ENCODE data around the gene NPEPL1. TPM values are rescaled to one million over a fixed set of nuclear protein-coding genes. Genes with fewer than 3 reads are reported as not detected.

Gene NPEPL1
- total and polyA plus RNA-seq, 2 donors (not counting 3 experiments of a cell fraction or from before 2014, with no cell fraction given), result 22.5 to 40.8 TPM

GRCh38 chr20:58718121-58718563 lies 25.5 kb downstream of the NPEPL1 start:
- dilution Hi-C loops (cut with MboI; ENCODE audit: extremely low pct_ligation_motif_present, low sequenced_read_pairs) (no loop called here), intact Hi-C loops (cut with micrococcal nuclease) (no loop called here)
- no peak overlapping the region for H3K4me2 ChIP-seq (ENCODE audit: insufficient read depth, low read length)
- H4K20me1 ChIP-seq (replicated peaks; ENCODE audit: control insufficient read depth, extremely low read depth, insufficient read depth, low read length), result no peaks in the 10 kb centered on the region
- ChIA-PET CTCF (interaction anchor here (1.1 kb wide), 1 partner anchor 16 kb away, joined by 3 read pairs; no protein-coding TSS in a partner anchor), POLR2A (no interaction called here)
- no peaks in the 10 kb centered on the region for H3K4me1 ChIP-seq (ENCODE audit: control insufficient read depth, extremely low read depth, insufficient read depth, low read length)
- DNase-seq (ENCODE audit: low read depth, low spot score), result no peak
- no peak for FAIRE-seq
- BruUV-seq (replicated peaks), result no TSS peak
- no peak overlapping the region for H3K27ac ChIP-seq (ENCODE audit: insufficient read depth, low read depth, low read length)
- no peaks in the 10 kb centered on the region for H3K36me3 ChIP-seq (ENCODE audit: control insufficient read depth in 2 of 2, extremely low read depth in 1 of 2, insufficient read depth in 2 of 2, low read length in 2 of 2)
- H3K27me3 ChIP-seq (ENCODE audit: control insufficient read depth in 2 of 2, insufficient read depth in 2 of 2, low read length in 2 of 2), result peaks cover 0 to 2% of the 10 kb centered on the region in 2 experiments
- no peak overlapping the region for H2AFZ ChIP-seq (ENCODE audit: low read depth, low read length)
- no peak overlapping the region for H3K9ac ChIP-seq (replicated peaks; ENCODE audit: extremely low read depth, insufficient read depth, low read length)
- no peaks in the 10 kb centered on the region for H3K9me3 ChIP-seq (replicated peaks; ENCODE audit: control insufficient read depth, insufficient read depth, low read length)
- no peak for TF ChIP-seq EZH2 (IDR thresholded peaks at IDR 0.05; ENCODE audit: borderline replicate concordance, low read depth, low read length, severe bottlenecking)
- TF ChIP-seq GATA2 (IDR thresholded peaks at IDR 0.05; ENCODE audit: insufficient read depth, insufficient read length, low read depth, low read length), result no peak
- no peak for TF ChIP-seq FOS (IDR thresholded peaks at IDR 0.05; ENCODE audit: borderline replicate concordance, insufficient read depth, low read length)
- no peak for TF ChIP-seq POLR2A (IDR thresholded peaks at IDR 0.05; ENCODE audit: low read depth, low read length)
- TF ChIP-seq MAX (IDR thresholded peaks at IDR 0.05; ENCODE audit: insufficient read depth, insufficient read length), result no peak
- TF ChIP-seq MYC (IDR thresholded peaks at IDR 0.05; ENCODE audit: low read depth, low read length), result no peak
- no peak for TF ChIP-seq POLR2AphosphoS5 (IDR thresholded peaks at IDR 0.05; ENCODE audit: insufficient read depth, low read depth, low read length)
- no peak overlapping the region for H3K4me3 ChIP-seq (replicated peaks in 1 of 3; ENCODE audit: insufficient read depth in 1 of 3, low read depth in 1 of 3, low read length in 3 of 3)
- no peaks in the 10 kb centered on the region for H3K79me2 ChIP-seq (ENCODE audit: control insufficient read depth, insufficient read depth, low read length)
- H3K9me1 ChIP-seq (replicated peaks; ENCODE audit: control insufficient read depth, extremely low read depth, insufficient read depth, low read length), result no peaks in the 10 kb centered on the region

GRCh38 chr20:58718729-58719128 lies 26.1 kb downstream of the NPEPL1 start:
- peaks cover 0 to 6% of the 10 kb centered on the region in 2 experiments for H3K27me3 ChIP-seq (ENCODE audit: control insufficient read depth in 2 of 2, insufficient read depth in 2 of 2, low read length in 2 of 2)
- no peaks in the 10 kb centered on the region for H3K36me3 ChIP-seq (ENCODE audit: control insufficient read depth in 2 of 2, extremely low read depth in 1 of 2, insufficient read depth in 2 of 2, low read length in 2 of 2)
- no peaks in the 10 kb centered on the region for H3K4me1 ChIP-seq (ENCODE audit: control insufficient read depth, extremely low read depth, insufficient read depth, low read length)
- no peak overlapping the region for H2AFZ ChIP-seq (ENCODE audit: low read depth, low read length)
- FAIRE-seq (no peak), DNase-seq (ENCODE audit: low read depth, low spot score) (no peak)
- no peaks in the 10 kb centered on the region for H3K79me2 ChIP-seq (ENCODE audit: control insufficient read depth, insufficient read depth, low read length)
- no TSS peak for BruUV-seq (replicated peaks)
- no peak overlapping the region for H3K4me2 ChIP-seq (ENCODE audit: insufficient read depth, low read length)
- no peaks in the 10 kb centered on the region for H3K9me3 ChIP-seq (replicated peaks; ENCODE audit: control insufficient read depth, insufficient read depth, low read length)
- dilution Hi-C loops (cut with MboI; ENCODE audit: extremely low pct_ligation_motif_present, low sequenced_read_pairs) (no loop called here), intact Hi-C loops (cut with micrococcal nuclease) (no loop called here)
- no peak overlapping the region for H3K9ac ChIP-seq (replicated peaks; ENCODE audit: extremely low read depth, insufficient read depth, low read length)
- no peak overlapping the region for H3K4me3 ChIP-seq (replicated peaks in 1 of 3; ENCODE audit: insufficient read depth in 1 of 3, low read depth in 1 of 3, low read length in 3 of 3)
- TF ChIP-seq, protein P1, sequence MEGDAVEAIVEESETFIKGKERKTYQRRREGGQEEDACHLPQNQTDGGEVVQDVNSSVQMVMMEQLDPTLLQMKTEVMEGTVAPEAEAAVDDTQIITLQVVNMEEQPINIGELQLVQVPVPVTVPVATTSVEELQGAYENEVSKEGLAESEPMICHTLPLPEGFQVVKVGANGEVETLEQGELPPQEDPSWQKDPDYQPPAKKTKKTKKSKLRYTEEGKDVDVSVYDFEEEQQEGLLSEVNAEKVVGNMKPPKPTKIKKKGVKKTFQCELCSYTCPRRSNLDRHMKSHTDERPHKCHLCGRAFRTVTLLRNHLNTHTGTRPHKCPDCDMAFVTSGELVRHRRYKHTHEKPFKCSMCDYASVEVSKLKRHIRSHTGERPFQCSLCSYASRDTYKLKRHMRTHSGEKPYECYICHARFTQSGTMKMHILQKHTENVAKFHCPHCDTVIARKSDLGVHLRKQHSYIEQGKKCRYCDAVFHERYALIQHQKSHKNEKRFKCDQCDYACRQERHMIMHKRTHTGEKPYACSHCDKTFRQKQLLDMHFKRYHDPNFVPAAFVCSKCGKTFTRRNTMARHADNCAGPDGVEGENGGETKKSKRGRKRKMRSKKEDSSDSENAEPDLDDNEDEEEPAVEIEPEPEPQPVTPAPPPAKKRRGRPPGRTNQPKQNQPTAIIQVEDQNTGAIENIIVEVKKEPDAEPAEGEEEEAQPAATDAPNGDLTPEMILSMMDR (IDR thresholded peaks at IDR 0.05; ENCODE audit: extremely low read depth in 1 of 2, insufficient read depth in 1 of 2, low read depth in 1 of 2, low read length in 2 of 2), result no peak
- TF ChIP-seq POLR2AphosphoS5 (IDR thresholded peaks at IDR 0.05; ENCODE audit: insufficient read depth, low read depth, low read length), result no peak
- no peak for TF ChIP-seq FOS (IDR thresholded peaks at IDR 0.05; ENCODE audit: borderline replicate concordance, insufficient read depth, low read length)
- no peak for TF ChIP-seq MAX (IDR thresholded peaks at IDR 0.05; ENCODE audit: insufficient read depth, insufficient read length)
- no peak for TF ChIP-seq GATA2 (IDR thresholded peaks at IDR 0.05; ENCODE audit: insufficient read depth, insufficient read length, low read depth, low read length)
- no peak for TF ChIP-seq EZH2 (IDR thresholded peaks at IDR 0.05; ENCODE audit: borderline replicate concordance, low read depth, low read length, severe bottlenecking)
- no peak for TF ChIP-seq MYC (IDR thresholded peaks at IDR 0.05; ENCODE audit: low read depth, low read length)
- TF ChIP-seq JUN (IDR thresholded peaks at IDR 0.05; ENCODE audit: borderline replicate concordance, insufficient read depth, insufficient read length, low read depth), result no peak
- no peak for TF ChIP-seq POLR2A (IDR thresholded peaks at IDR 0.05; ENCODE audit: low read depth, low read length)
- POLR2A ChIA-PET, result no interaction called here
- no peak overlapping the region for H3K27ac ChIP-seq (ENCODE audit: insufficient read depth, low read depth, low read length)
- CTCF ChIA-PET, result interaction anchor here (1.1 kb wide), 1 partner anchor 15 kb away, joined by 3 read pairs; no protein-coding TSS in a partner anchor
- H3K9me1 ChIP-seq (replicated peaks; ENCODE audit: control insufficient read depth, extremely low read depth, insufficient read depth, low read length), result no peaks in the 10 kb centered on the region
- no peaks in the 10 kb centered on the region for H4K20me1 ChIP-seq (replicated peaks; ENCODE audit: control insufficient read depth, extremely low read depth, insufficient read depth, low read length)

All from endothelial cell of umbilical vein (primary cell).